Measurements from ENCODE around the gene BFAR. TPM values are rescaled to one million over a fixed set of nuclear protein-coding genes. Genes with fewer than 3 reads are reported as not detected.
A peak's percentile ranks its signal among the peaks of the same experiment; 100 is the strongest.

The BFAR gene
- total and polyA plus RNA-seq, 10 of the 15 experiments (the other 5 are each of a cell fraction or from before 2014, with no cell fraction given): 34.6 to 62.0 (median 43.4) TPM

DNA sequence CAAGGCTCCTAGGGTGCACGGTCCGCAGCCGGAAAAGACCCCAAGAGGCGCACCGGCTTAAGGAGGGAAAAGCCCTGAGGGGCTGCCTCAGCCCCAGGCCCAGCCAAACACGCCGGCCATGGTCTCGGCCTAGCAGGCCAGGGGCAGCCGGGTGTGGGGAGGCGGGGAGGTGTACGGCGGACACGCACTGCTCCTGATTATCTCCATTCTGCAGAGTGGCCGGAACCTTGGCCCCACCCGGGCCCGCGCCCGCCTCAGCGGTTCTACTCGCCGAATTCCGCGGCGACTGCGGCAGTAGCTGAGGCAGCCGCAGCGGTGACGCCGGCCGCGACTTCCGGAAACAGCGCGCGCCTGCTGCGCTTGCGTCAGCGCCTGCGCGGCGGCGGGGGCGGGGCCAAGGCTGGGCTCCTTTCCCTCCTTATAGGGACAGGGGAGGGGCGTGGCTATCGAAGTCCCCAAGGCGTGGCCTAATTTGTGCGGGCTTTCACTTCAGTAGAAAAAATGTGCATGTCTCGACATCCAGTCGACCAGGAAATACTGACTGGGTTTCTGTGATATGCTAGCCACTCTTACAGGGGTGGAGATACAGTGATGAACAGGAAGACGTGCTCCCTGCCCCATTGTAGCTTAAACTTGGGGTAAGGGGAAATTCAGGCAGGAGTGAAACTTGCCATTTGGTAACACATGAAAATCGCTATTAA, 2.7 kb upstream of the BFAR start, which contains the start of gene PARN:
Gene PARN, minus strand, starts transcription at position 342 of the 701 bp plus-strand sequence. Its CDS starts 135 bp downstream, at position 207.
- Histone ChIP-seq H4K20me1 (ENCODE audit: control insufficient read depth, insufficient read depth) (no peaks in the 10 kb centered on the region), H2AFZ (ENCODE audit: control insufficient read depth, low read depth, low read length) (peak within 1 kb of the TSS; percentile 80), H3K4me3 (peak within 1 kb of the TSS; percentile 96), H3K9ac (ENCODE audit: control insufficient read depth, insufficient read depth, low read length) (peak within 1 kb of the TSS; percentile 93), H3K4me1 (ENCODE audit: control insufficient read depth, insufficient read depth, low read length) (peaks cover 12% of the 10 kb centered on the region), H3K4me2 (ENCODE audit: control insufficient read depth, insufficient read depth) (peak within 1 kb of the TSS; percentile 84), H3K27me3 (replicated peaks in 1 of 2; ENCODE audit: control insufficient read depth in 2 of 2, insufficient read depth in 2 of 2, low read length in 1 of 2) (no peaks in the 10 kb centered on the region), H3K9me3 (replicated peaks; ENCODE audit: control insufficient read depth, insufficient read depth, low read length) (no peaks in the 10 kb centered on the region), H3K79me2 (ENCODE audit: control insufficient read depth, insufficient read depth, low read length) (peaks cover 50% of the 10 kb centered on the region), H3K27ac (ENCODE audit: control insufficient read depth, insufficient read depth) (peak within 1 kb of the TSS; percentile 74), H3K36me3 (ENCODE audit: control insufficient read depth in 2 of 2, insufficient read depth in 2 of 2, low read length in 1 of 2) (peaks cover 0 to 5% of the 10 kb centered on the region in 2 experiments; a peak in 2 of 4 replicates)
- 3% methylated on average over 47 of the region's 51 CpGs for WGBS (ENCODE audit: insufficient coverage, insufficient replicate concordance, low lambda C conversion rate, missing lambda C conversion rate)
- RAD21 ChIA-PET (ENCODE audit: unreplicated experiment): interaction anchor here (0.7 to 1.9 kb wide), 4 partner anchors 22 to 43 kb away, joined by 3 to 6 read pairs (median 4); no protein-coding TSS in a partner anchor
- BruUV-seq (replicated peaks): no TSS peak
- FAIRE-seq: peak; percentile 80
- ATAC-seq: peak; percentile 68
- SMC1A ChIA-PET (ENCODE audit: uncharacterized antibody, unreplicated experiment): interaction anchor here (1.1 to 4.1 kb wide), 4 partner anchors 20 to 41 kb away, joined by 3 to 22 read pairs (median 6); no protein-coding TSS in a partner anchor
- DNase-seq (ENCODE audit: low read depth, low spot score): peak; percentile 89
- CTCF ChIA-PET: interaction anchor here (1.2 kb wide), 1 partner anchor 41 kb away, joined by 3 read pairs; no protein-coding TSS in a partner anchor
- intact Hi-C loops (cut with micrococcal nuclease; ENCODE audit: unreplicated experiment) (loop anchor here (2.0 to 5.0 kb wide), 3 partner anchors 21 to 673 kb away; no protein-coding TSS in a partner anchor), in situ Hi-C loops (cut with MboI) (loop anchor here (25.0 kb wide), 2 partner anchors 457 to 1007 kb away; partner anchors contain the start of genes MARF1 and RRN3)
- POLR2A ChIA-PET: interaction anchor here (0.6 to 2.4 kb wide), 9 partner anchors 9 to 325 kb away, joined by 3 to 14 read pairs (median 3); no protein-coding TSS in a partner anchor
- TF ChIP-seq ZBTB4 (CRISPR knock-in tag; IDR thresholded peaks at IDR 0.05) (no peak), ZSCAN29 (IDR thresholded peaks at IDR 0.05) (no peak), CREM (IDR thresholded peaks at IDR 0.05; ENCODE audit: low read depth) (peak; percentile 71), SUZ12 (IDR thresholded peaks at IDR 0.05; ENCODE audit: unreplicated experiment) (no peak), SMAD5 (IDR thresholded peaks at IDR 0.05; ENCODE audit: low read depth) (no peak; the same call in 1 of the 2 replicates), RUNX3 (IDR thresholded peaks at IDR 0.05; ENCODE audit: low read length) (peak; percentile 63; the same call in 1 of the 2 replicates), SIX5 (IDR thresholded peaks at IDR 0.05; ENCODE audit: low read depth, low read length, severe bottlenecking) (no peak), KLF5 (IDR thresholded peaks at IDR 0.05; ENCODE audit: partially characterized antibody) (no peak), NKRF (conservative IDR thresholded peaks at IDR 0.05) (peak; percentile 91), HCFC1 (IDR thresholded peaks at IDR 0.05; ENCODE audit: low read length) (no peak; the same call in none of the 2 replicates), CREB1 (IDR thresholded peaks at IDR 0.05; ENCODE audit: low read depth) (peak; percentile 89; the same call in 1 of the 2 replicates), PML (IDR thresholded peaks at IDR 0.05; ENCODE audit: low read length) (peak; percentile 86), ATF7 (IDR thresholded peaks at IDR 0.05; ENCODE audit: low read depth) (0 out of 2 replicates have a peak, but pooled peaks have one; percentile 8), KDM1A (IDR thresholded peaks at IDR 0.05; ENCODE audit: borderline replicate concordance) (no peak), PAX8 (IDR thresholded peaks at IDR 0.05) (no peak), MTA3 (IDR thresholded peaks at IDR 0.05; ENCODE audit: borderline replicate concordance, low read length) (no peak), POLR2A (IDR thresholded peaks at IDR 0.05; ENCODE audit: low read depth, low read length) (peak; percentile 99), MTA2 (IDR thresholded peaks at IDR 0.05; ENCODE audit: low read depth) (no peak)
- TF ChIP-seq, protein P1, sequence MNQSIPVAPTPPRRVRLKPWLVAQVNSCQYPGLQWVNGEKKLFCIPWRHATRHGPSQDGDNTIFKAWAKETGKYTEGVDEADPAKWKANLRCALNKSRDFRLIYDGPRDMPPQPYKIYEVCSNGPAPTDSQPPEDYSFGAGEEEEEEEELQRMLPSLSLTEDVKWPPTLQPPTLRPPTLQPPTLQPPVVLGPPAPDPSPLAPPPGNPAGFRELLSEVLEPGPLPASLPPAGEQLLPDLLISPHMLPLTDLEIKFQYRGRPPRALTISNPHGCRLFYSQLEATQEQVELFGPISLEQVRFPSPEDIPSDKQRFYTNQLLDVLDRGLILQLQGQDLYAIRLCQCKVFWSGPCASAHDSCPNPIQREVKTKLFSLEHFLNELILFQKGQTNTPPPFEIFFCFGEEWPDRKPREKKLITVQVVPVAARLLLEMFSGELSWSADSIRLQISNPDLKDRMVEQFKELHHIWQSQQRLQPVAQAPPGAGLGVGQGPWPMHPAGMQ (IDR thresholded peaks at IDR 0.05; ENCODE audit: borderline replicate concordance): peak; percentile 34; the same call in 1 of the 2 replicates

Measured in GM12878 (cell line).